Hematopoietic multipotent progenitor cell treated with erythropoietin and hydrocortisone succinate and interleukin-3 and kit ligand, for 6 days (in vitro differentiated cells): ENCODE data around the gene TSG101.

ENCODE experiments used
- DNase-seq: peaks from one replicate; pipeline ENCODE4 v3.0.0-alpha.2; 2015

TSG101 gene, protein sequence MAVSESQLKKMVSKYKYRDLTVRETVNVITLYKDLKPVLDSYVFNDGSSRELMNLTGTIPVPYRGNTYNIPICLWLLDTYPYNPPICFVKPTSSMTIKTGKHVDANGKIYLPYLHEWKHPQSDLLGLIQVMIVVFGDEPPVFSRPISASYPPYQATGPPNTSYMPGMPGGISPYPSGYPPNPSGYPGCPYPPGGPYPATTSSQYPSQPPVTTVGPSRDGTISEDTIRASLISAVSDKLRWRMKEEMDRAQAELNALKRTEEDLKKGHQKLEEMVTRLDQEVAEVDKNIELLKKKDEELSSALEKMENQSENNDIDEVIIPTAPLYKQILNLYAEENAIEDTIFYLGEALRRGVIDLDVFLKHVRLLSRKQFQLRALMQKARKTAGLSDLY

DNA sequence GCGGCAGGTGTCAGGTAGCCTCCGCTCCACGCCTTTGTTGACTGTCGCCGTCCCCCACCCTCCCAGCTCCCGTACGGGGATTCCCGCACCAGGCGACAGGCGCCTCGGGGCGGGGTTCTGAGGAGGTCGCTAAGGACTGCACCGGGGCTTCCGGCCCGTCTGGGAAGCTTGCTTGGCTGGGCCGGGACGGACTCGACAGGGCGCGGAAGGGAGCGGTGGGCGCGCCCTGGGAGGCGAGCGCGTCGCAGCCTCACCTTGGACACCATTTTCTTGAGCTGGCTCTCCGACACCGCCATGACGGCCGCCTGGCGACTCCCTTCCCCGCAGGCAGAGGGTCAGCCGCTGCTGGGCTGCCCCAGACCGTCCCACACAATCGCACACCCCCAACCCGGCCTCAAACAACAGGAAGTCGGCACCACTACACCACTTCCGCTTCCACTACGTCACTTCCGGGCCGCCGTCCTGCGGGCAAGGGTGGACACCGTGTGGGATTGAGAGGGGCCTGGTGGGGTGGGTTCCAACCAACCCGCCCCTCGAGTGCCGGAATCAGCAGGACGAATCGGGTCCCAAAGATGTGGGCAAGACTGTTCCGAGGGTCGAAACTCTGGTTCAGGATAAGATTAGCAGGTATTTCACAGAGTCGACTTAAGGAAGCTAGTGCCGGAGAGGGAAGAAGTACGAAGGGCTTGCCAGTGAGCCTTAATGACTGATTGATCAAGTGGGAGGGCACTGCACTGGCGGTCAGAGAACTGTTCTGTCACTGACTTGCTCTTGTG lies at the start of gene TSG101:
Gene TSG101 (minus strand): TSS at position 422 of the 776 bp plus-strand sequence. CDS start 126 bp downstream, at position 296.
- peak; percentile 93 for DNase-seq

DNA sequence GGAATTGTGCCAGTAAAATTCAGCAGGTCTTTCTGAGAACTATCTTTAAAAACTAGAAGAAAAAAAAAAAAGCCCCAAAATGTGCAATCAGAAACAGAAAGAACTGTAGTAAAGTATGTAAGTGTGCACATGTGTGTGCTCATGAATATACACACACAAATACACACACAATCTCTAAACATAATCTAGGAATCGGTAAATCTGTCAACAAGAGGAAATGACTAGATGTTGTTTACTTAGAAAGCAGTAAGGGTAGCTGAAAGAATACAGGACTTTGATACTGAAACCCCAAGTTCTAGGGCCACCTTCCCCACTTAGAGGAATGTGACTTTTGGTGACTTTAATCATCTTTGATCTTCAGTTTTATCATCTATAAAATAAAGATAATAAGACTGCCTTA lies 48.6 kb upstream of the TSG101 start:
- DNase-seq = no peak

DNA sequence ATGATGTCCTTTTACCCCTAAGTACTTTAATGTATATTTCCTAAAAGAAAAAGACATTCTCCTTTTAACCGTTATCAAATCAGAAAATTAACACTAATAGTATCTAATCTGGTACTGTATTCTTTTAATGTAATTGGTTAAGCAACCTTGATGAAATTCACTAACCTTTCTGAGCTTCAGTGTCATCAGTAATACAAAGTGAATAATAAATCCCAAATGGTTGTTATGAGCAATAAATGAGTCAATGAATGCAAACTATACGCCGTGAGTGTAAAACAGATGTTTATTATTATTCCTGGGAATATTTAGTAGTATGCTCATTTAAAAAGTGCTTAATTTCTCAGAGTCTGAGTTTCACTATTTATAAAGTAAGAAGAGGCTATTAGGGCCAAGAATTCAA lies 40.3 kb upstream of the TSG101 start:
- DNase-seq = no peak

DNA sequence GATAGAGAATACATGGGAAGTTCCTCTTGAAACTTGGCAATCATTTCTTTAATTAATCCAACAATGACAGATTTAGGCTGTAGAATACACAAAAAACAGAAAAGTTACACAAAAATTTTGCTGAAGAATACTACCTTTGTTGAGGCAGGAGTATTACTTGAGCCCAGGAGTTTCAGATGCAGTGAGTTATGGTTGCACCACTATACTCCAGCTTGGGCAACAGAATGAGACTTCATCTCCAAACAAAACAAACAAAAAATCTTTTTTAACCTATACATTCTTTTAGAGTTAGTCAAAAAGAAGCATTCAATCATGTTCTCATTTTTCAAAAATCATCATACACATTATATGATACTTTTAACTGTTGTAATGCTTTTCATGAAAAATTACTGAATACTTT lies 39.7 kb upstream of the TSG101 start:
- no peak for DNase-seq

DNA sequence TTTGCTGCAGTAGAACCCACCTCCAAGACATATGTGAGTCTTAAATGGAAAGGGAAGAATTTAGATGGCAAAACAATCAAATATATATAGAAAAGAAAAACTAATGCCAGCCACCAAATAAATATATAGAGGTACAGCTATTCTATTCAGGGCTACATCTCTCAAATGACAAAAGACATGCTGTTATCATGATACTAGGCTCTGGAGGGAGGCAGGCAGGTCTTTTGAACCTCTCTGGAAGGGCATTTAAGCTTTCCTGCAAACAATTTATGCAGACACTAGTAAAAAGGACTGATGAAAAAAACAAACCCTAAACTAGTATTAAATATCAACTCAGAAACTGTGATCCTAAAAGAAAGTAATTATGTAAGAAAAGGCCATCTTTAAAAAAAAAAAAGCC lies 37.4 kb upstream of the TSG101 start:
- DNase-seq = no peak

DNA sequence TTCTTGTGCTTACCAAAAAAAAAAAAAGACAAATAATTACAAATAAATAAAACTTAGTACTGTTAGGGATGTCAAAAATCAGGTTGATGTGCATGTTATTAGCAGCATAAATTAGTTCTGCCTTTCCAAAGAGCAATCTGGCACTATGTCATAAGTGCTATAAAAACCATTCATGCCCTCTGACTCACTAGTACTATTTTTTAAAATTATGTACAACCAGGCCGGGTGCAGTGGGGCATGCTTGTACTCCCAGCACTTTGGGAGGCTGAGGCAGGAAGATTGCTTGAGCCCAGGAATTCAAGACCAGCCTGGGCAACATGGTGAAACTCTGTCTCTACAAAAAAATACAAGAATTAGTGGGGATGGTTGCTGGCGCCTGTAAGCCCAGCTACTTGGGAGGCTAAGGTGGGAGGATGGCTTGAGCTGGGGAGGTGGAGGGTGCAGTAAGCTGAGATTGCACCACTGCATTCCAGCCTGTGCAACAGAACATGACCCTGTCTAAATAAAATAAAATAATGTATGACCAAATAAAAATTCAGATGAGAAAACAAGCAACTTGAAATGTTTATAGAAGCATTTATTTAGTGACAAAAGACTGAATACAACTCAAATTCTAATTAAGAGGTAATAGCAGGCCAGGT lies 36.5 kb upstream of the TSG101 start:
- no peak for DNase-seq

DNA sequence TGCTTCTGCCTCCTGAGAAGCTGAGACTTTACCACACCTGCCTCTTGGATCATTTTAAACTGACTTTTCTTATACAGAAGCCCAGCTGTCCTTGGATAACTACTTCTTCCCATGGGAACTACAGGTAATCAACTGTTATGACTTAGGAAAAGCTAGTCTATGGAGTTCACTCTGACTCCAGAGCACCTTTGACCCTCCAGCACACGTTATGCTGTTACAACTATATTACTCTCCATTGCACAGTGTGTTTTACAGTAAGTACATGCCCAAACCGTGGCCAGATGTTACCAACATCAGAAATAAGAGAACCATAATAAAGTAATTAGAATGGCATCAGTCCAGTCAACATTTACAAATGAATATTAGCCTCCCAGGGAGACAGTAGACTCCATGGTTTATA lies 21.3 kb upstream of the TSG101 start:
- no peak for DNase-seq

DNA sequence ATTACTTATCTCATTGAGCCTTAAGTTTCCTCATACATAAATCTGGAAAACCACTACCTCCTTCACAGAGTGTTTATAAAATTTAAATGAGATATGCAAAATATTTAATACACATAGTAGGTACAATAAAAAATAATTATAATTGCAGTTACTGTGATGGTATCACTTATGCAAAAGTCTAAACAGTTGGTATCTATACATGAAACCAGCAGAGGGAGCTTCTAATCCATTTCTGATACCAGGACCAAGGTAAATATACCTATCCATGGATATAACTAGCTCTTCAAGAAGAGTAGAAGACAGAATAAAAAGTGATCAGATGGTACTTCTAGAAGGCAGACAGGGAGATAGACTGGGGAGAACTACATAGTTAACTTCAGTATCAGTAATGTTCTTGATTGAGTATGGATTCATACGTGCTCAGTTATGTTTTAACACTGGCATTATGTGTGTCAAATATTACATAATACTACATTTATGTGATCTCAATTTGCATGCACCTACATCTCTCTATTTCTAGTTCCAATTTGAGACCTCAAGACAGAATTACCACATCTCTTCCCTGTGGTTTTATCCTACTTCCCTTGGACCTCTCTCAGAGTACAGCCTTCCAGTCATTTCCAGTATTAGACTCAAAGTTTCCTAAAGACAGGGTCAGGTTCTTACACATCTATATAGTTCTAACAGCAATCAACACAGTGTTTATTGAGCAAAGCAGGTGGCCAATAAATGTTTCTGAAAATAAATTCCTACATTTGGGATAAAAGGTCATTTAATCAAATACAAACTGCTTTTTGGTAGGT lies 13.7 kb upstream of the TSG101 start:
- peak; percentile 76 for DNase-seq

DNA sequence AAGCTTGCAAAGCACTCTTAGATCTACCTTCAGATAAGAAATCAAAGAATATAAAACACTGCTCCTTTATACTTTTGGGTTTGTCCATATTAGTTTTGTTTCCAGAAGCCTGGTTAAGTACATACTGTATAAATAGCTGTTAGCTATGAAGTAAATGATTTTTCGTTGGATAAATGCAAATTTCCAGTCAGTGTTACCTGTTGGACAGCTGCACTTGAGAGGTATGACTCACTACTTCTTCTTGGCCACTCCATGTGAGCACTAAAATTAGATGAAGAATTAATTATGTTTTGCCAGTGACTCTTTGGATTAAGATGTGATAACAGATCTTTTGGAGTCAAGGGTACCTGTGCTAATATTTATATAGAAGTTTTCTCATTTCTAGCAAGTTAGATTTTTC lies 9.5 kb upstream of the TSG101 start:
- DNase-seq = no peak

DNA sequence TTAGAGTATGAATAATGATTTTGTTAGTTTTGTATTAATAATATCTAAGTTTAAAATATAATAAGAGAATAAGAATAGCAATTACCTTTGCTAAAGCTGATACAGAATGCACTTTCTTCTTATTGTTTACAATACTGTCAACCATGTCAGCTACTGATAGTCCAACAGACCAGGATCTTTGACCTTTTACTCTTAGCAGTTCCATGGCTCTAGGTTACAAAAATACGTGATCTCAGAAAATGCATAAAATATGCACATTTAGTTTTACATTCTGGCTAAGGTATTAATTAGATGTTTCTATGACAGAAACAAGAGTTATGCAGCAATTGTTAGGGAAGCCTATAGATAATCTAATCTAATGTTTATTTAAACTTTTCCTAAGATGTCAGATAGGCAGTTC lies 7.5 kb upstream of the TSG101 start:
- no peak for DNase-seq

DNA sequence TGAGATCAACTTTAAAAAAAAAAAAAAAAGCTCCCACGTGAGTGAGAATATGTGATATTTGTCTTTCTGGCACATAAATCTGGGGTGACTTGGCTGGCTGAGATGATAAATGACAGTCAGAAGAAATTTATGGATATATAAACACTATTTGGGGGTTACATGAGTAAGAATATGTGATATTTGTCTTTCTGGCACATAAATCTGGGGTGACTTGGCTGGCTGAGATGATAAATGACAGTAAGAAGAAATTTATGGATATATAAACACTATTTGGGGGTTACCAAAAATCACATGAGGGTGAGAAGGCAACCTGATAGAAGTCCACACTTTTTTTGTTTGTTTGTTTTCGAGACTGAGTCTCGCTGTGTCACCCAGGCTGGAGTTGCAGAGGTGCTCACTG lies 6.6 kb upstream of the TSG101 start:
- no peak for DNase-seq

DNA sequence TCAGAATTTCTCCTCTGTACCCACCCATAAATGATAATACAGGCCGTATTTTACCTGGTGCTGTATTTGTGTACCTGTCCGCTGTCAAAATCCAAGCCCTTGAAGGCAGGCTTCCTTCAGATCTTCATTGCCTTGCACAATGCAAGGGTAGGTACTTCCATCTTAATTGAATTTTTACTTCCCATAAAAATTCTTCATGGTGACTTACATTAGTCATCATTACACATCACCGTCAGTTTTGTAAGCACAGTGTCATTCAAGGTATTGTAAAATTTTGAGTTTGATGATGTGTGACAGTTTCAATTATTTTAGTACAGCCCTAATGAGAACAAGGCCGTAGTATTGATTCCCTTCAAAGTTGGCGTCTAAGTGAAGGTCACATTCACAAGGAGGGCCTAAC lies 770 bp upstream of the TSG101 start:
- DNase-seq = peak; percentile 30

DNA sequence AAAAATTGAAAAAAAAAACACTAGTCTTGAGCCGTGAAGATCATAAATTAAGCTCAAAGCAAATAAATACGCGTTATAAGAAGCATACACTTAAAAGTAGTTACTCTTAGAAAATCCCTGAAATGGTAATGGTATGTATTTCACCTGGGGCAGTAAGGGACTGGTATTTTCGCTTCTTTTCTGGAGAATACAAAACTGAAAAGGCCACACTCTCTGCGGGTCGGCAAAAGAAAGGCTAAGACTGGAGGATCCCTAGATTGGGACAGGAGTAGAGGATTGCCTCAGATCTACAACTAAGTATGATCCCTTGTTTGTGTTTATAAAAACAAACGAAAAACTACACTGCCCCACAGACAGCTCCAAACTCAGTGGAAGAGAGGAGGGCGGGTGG lies 617 bp downstream of the TSG101 start:
- no peak for DNase-seq

DNA sequence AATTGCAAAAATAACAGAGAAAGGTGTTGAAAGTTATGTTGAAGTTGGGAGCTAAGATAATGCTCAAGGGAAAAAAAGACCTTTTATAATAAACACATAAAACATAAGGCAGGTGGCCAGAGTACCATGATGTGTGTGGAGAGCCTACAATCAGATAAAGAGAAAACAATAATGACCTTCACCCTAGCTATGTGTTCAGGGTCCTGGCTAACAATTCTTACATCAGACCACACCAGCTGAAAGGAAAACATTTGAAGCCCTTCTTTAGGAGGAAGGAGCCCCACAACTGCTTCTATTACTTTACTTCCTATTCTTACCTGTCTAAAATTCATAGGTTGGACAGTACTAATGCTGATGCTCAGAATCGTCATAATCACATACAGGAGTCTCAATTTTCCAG lies 2.5 kb downstream of the TSG101 start:
- DNase-seq = no peak

DNA sequence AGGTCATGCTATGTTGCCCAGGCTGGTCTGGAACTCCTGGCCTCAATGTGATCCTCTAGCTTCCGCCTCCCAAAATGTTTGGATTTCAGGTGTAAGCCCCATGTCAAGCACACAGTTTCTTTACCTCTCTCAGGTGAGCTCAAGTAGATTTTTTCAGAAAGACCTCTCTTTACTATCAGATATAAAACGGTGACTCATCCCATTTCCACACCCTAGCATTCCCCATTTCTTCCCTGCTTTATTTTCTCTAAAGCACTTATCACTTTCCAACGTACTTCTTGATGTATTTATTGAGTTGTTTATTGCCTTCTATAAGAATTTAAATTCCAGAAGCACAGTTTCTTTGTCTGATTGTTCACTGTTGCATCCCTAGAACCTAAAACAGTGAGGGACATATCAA lies 3.7 kb downstream of the TSG101 start:
- DNase-seq = no peak

DNA sequence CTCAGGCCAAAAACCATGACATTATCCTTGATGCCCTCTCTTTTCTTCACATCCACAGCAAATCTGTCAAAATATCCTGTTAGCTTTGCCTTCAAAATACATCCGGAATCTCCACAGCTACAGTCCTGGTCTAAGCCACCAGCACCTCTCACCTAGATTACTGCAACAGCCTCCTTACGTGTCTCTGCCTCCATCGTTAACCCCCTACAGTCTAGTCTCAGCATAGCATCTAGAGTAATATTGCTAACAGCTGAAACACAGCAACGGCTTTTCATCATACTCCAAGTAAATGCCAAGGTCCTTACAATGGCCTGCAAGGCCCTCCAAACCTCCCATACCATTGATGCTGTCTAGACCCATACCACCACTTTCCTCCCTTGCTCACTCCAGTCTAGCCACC lies 4.4 kb downstream of the TSG101 start:
- DNase-seq = peak; percentile 41

DNA sequence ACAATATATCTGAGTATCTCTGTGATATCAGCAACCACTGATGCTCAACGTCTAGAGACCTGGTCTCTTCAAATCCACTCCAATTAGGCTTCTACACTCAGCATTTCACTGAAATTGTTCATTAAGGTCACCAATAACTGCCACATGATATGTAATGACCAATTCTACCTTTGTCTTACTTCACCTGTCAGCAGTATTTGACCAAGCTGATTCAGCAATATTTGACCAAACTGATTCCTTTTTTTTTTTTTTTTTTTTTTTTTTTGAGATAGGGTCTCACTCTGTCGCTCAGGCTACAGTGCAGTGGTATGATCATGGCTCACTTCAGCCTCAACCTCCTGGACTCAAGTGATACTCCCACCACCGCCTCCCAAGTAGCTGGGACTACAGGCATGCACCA lies 5.6 kb downstream of the TSG101 start:
- no peak for DNase-seq

DNA sequence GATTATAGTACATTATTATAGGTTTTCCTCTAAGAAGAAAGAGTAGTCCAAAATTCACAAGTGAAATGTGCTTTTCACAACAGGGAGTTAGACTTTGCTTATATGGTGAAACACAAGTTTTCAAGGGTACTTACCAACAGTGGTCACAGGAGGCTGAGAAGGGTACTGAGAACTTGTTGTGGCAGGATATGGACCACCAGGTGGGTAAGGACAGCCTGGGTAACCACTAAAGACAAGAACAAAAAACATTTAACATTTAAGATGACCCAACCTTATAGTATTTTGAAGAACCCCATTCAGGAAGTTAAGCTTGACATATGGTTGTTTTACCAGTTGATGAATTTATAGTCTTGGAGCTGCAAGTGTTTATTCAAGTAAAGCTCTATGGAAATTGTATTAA lies 24.4 kb downstream of the TSG101 start:
- DNase-seq = no peak

DNA sequence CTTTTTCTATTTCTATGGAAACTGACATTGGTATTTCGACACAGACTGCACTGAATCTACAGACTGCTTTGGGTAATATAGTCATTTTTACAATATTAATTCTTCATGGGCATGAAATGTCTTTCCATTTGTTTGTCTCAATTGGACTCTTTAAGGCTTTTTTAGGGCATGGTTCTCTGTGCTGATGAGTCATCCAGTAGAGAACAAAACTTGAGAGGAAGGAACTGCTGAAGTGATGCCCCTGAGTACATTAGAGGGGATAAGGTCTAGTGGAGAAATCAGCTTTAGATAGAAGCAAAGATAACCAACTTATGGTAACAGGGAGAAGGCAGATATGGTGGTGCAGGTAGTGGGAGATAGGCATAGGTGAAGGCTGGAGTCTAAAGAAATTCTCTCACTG lies 25.1 kb downstream of the TSG101 start:
- no peak for DNase-seq

DNA sequence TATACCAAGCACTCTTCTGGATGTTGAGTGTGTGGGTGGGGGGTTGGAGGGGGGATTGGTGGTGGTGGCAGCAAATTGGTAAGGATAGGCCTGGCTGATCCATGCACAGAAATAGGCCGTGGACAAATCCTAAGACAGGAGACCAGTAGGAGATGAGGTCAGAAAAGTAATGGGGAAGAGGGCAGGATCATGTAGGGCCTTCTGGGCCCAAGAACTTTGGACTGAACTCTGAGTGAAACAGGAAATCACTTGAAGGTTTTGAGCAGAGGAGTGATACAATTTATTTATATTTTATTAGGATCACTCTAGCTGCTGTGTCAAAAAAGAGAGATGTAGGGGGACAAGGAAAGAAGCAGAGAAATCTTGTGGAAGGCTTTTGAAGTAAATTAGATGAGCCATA lies 28.7 kb downstream of the TSG101 start:
- DNase-seq = no peak

DNA sequence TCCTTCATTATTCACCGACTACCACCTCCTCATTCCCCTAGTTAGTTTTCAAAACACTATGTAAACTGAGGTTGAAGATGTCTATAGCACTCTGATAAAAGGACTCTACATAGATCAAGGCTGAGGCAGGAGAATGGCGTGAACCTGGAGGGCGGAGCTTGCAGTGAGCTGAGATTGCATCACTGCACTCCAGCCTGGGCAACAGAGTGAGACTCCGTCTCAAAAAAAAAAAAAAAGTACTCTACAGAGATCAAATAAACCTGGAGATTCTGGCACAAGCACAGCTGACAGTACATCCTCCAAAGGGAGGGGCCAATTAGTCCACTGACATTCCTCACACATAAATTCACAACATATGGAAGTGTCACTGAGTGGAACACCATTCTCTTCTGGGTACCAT lies 31.0 kb downstream of the TSG101 start:
- no peak for DNase-seq

DNA sequence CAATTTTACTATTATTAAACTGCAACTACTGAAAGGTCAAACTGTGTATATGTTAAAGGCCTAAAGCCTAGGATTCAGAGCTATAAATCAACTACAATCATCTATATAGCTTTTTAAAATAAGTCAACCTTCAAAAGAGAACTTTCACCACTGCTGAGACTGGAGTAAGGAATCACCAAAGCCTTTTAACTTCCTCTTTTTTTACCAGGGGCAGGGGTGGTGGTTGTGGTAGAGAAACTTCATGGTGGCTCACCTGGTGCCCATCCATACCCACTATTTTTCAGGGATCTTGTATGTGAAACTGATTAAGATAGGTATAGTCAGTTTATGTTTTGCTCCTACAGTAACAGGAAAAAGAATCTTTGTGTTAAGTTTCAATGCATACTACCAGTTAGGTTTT lies 31.5 kb downstream of the TSG101 start:
- peak; percentile 13 for DNase-seq

DNA sequence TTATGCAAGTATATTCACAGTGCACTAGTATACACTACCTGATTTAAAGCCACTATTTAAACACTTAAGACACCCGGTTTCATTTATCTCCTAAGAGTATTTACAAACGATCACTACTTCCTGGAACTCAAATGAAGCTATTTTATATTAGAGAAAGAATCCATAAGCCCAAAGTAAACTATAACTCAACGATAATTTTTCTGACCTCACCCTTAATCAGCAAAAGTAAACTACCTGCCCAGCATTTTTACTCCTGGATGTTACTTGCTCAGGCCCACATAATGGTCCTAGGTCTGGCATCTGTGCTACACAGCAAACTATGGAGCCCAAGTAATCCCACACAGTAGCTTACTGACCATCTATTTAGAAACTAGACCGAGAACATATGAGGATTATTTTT lies 33.4 kb downstream of the TSG101 start:
- no peak for DNase-seq
